OCI-LY7 (cell line): ENCODE results near the gene ACVRL1. TPM values are rescaled to one million over a fixed set of nuclear protein-coding genes. Genes with fewer than 3 reads are reported as not detected.

ENCODE experiments used
- BruUV-seq: library from RNA; stranded (reverse); fragments of 400-500 nt; replicated peaks from 2 replicates; lab custom pipeline; 2021; lab: Mats Ljungman, UMichigan
- CTCF ChIA-PET: fragments of 300-600 bp; sonication (Branson Sonifier 250); formaldehyde crosslinking; loops from one replicate; lab custom pipeline; 2022; ENCODE audit warnings: antibody characterized with exemption; ENCODE audit not compliant: unreplicated experiment; lab: Charles Lee
- POLR2A ChIA-PET: fragments of 300-600 bp; sonication (Branson Sonifier 250); formaldehyde crosslinking; loops from one replicate; lab custom pipeline; 2022; ENCODE audit warnings: antibody characterized with exemption; lab: Charles Lee
- DNase-seq: peaks from one replicate; pipeline ENCODE4 v3.0.0-alpha.2; 2015; ENCODE audit warnings: low spot score
- H2AFZ ChIP-seq: fragments of 200-600 bp; sonication (generic), shearing (Covaris generic); 2 replicates; pipeline ENCODE4 v1.6.1; 2014; ENCODE audit warnings: mild to moderate bottlenecking, antibody characterized with exemption, low read length, moderate library complexity
- H3K27ac ChIP-seq: fragments of 200-600 bp; sonication (generic); 2 replicates; pipeline ENCODE4 v1.5.1; 2014; ENCODE audit warnings: mixed run types, low read depth, mild to moderate bottlenecking, moderate library complexity, low read length, inconsistent platforms; ENCODE audit not compliant: poor library complexity, severe bottlenecking
- H3K36me3 ChIP-seq: fragments of 200-600 bp; sonication (generic); 2 replicates; pipeline ENCODE4 v1.6.1; 2014; ENCODE audit warnings: mild to moderate bottlenecking, antibody characterized with exemption, low read length, moderate library complexity, mixed read lengths; ENCODE audit not compliant: insufficient read depth
- H3K4me1 ChIP-seq: fragments of 200-600 bp; sonication (generic); 2 replicates; pipeline ENCODE4 v1.5.1; 2014; ENCODE audit warnings: mild to moderate bottlenecking, low read length; ENCODE audit not compliant: insufficient read depth, poor library complexity, severe bottlenecking
- H3K4me2 ChIP-seq: fragments of 200-600 bp; sonication (generic); 2 replicates; pipeline ENCODE4 v1.6.1; 2014; ENCODE audit warnings: mild to moderate bottlenecking, low read length
- H3K4me3 ChIP-seq: fragments of 200-600 bp; sonication (generic); 2 replicates; pipeline ENCODE4 v1.5.1; 2014; ENCODE audit warnings: mild to moderate bottlenecking, low read depth, low read length; ENCODE audit not compliant: poor library complexity, severe bottlenecking
- H3K79me2 ChIP-seq: fragments of 200-600 bp; sonication (generic); 2 replicates; pipeline ENCODE4 v1.6.1; 2016; ENCODE audit warnings: low read depth, mild to moderate bottlenecking, low read length, moderate library complexity, mixed read lengths; ENCODE audit not compliant: insufficient read depth
- H3K9me2 ChIP-seq: fragments of 200-600 bp; sonication (generic); 2 replicates; pipeline ENCODE4 v1.6.1; 2016; ENCODE audit warnings: mild to moderate bottlenecking, low read length, mixed read lengths; ENCODE audit not compliant: insufficient read depth
- H3K9me3 ChIP-seq: fragments of 200-600 bp; sonication (generic); 2 replicates; pipeline ENCODE4 v1.6.1; 2014; ENCODE audit warnings: mild to moderate bottlenecking, mixed run types, low read length, mixed read lengths
- H4K20me1 ChIP-seq: fragments of 200-600 bp; sonication (generic); 2 replicates; pipeline ENCODE4 v1.6.1; 2014; ENCODE audit warnings: mild to moderate bottlenecking, antibody characterized with exemption, low read length, moderate library complexity, mixed read lengths; ENCODE audit not compliant: insufficient read depth
- EZH2phosphoT487 ChIP-seq: fragments of 200-600 bp; sonication (generic); IDR thresholded peaks from 2 replicates; pipeline ENCODE4 v1.6.1; 2018; ENCODE audit warnings: low read depth, borderline replicate concordance, mild to moderate bottlenecking, mixed run types, antibody characterized with exemption, low read length, moderate library complexity, mixed read lengths
- intact Hi-C: fragments of 100-400 bp; cut with micrococcal nuclease; formaldehyde crosslinking; loops from one replicate; pipeline ENCODE4 v1.10.0; 2022; ENCODE audit not compliant: unreplicated experiment
- total RNA-seq, 2 experiments: library from RNA; depleted of rRNA in 1 of 2; stranded (reverse); fragments of >200 nt in 1 of 2; shearing (Covaris generic) in 1 of 2; gene quantifications; 2 replicates each; pipeline ENCODE4 v1.2.3, GENCODE V29; 2014 to 2022
- TF ChIP-seq, protein P1 (sequence below): fragments of 200-600 bp; sonication (generic); conservative IDR thresholded peaks from 2 replicates; pipeline ENCODE4 v1.5.1; 2014; ENCODE audit warnings: mild to moderate bottlenecking, antibody characterized with exemption, low read length, moderate library complexity, mixed read lengths

ACVRL1 gene
- total RNA-seq, 2 experiments from 2014 or later = not detected

DNA sequence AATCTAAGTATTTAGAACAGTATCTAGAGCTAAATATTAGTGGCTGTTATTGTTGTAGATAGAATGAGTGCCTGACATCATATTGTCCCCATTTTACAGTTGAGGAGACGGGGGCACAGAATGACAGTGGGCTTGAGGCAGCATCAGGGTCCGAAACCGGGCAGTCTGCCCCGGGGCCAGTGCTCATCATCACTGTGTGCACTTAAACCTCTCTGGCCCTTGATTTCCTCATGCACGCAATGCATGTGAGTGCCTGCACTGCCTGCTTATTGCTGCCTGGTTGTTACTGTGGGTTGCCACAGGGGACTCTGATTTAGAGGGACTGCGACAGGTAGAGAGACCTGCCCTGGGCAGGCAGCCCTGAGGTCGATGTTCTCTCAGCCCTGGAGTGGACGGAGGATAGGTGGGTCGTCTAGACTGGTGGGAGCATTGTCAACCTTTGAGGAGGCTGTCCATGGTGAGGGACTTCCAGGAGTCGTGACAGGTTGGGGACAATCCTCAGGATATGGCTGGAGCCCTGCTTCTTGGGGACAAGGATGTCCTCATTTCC, 9.8 kb downstream of the ACVRL1 start:
- Histone ChIP-seq H4K20me1 (no peaks in the 10 kb centered on the region), H3K36me3 (no peaks in the 10 kb centered on the region), H3K4me2 (no peak overlapping the region), H3K79me2 (no peaks in the 10 kb centered on the region), H3K27ac (no peak overlapping the region), H3K4me3 (no peak overlapping the region), H3K9me3 (no peaks in the 10 kb centered on the region), H3K9me2 (no peaks in the 10 kb centered on the region), H2AFZ (no peak overlapping the region), H3K4me1 (no peaks in the 10 kb centered on the region)
- POLR2A ChIA-PET = no interaction called here
- no peak for DNase-seq
- TF ChIP-seq, protein P1, sequence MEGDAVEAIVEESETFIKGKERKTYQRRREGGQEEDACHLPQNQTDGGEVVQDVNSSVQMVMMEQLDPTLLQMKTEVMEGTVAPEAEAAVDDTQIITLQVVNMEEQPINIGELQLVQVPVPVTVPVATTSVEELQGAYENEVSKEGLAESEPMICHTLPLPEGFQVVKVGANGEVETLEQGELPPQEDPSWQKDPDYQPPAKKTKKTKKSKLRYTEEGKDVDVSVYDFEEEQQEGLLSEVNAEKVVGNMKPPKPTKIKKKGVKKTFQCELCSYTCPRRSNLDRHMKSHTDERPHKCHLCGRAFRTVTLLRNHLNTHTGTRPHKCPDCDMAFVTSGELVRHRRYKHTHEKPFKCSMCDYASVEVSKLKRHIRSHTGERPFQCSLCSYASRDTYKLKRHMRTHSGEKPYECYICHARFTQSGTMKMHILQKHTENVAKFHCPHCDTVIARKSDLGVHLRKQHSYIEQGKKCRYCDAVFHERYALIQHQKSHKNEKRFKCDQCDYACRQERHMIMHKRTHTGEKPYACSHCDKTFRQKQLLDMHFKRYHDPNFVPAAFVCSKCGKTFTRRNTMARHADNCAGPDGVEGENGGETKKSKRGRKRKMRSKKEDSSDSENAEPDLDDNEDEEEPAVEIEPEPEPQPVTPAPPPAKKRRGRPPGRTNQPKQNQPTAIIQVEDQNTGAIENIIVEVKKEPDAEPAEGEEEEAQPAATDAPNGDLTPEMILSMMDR = no peak
- no peak for TF ChIP-seq EZH2phosphoT487
- intact Hi-C loops = no loop called here
- CTCF ChIA-PET = no interaction called here
- no TSS peak for BruUV-seq

DNA sequence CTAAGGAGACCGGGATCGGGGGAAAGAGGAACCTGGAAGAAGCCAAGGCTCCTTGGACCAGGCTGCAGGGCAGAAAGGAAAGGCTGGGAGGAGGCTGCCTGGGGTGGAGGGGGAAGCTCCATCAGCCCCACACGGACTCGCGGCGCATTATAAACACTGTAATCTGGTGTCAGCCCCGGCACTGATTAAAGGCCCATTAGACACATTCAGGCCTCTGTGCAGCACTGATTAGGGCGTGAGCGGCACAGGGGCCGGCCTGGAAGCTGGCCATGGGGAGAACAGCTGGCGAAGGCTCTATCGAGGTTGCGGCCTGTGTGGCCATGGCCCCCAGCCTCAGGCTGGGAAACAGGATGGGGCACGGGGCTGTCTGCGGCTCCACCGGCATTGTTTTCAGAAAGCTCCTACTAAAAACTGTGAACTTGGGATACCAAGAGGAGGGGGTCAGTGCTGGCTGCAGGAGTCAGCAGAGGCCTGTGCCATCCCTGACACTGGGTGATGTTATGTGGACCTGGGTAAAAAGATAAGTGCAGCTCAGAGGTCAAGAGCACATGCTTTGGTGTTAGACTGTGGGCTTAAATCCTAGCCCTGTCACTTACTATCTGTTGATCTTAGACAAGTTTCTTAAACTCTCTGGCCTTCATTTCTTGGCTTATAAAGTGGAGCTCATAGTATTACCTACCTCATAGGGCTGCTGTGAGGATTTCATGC, 10.6 kb downstream of the ACVRL1 start:
- intact Hi-C loops = no loop called here
- no peak for DNase-seq
- BruUV-seq = no TSS peak
- no peaks in the 10 kb centered on the region for H3K79me2 ChIP-seq
- no peaks in the 10 kb centered on the region for H3K9me2 ChIP-seq
- CTCF ChIA-PET = no interaction called here
- peaks cover 1% of the 10 kb centered on the region for H3K4me1 ChIP-seq
- no peak overlapping the region for H2AFZ ChIP-seq
- TF ChIP-seq, protein P1 = no peak
- no peak for TF ChIP-seq EZH2phosphoT487
- no peak overlapping the region for H3K27ac ChIP-seq
- H3K9me3 ChIP-seq = no peaks in the 10 kb centered on the region
- H4K20me1 ChIP-seq = no peaks in the 10 kb centered on the region
- no peaks in the 10 kb centered on the region for H3K36me3 ChIP-seq
- no peak overlapping the region for H3K4me2 ChIP-seq
- POLR2A ChIA-PET = interaction anchor here (0.6 kb wide), 1 partner anchor 617 kb away, joined by 3 read pairs; no protein-coding TSS in a partner anchor
- H3K4me3 ChIP-seq = no peak overlapping the region

DNA sequence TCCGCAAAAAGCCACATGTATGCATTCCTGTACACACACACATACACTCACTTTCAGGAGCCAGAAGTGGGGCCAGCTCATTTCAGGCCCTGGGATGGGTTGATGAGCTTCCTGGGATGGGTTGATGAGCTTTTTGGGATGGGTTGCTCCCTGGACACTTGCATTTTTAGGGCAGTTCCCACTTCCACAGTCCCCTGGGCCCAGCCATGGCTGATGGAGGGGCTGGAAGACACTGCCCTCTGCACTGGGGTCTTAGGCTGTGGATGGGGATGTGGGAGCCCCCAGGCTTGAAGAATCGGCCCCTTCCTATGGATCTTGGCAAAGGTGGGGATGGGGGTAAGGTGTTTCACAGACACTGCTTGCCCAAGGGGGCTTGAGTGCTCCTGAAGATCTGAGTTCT, 12.7 kb downstream of the ACVRL1 start:
- Histone ChIP-seq H4K20me1 (no peaks in the 10 kb centered on the region), H3K9me2 (no peaks in the 10 kb centered on the region), H3K4me1 (peaks cover 14% of the 10 kb centered on the region), H2AFZ (no peak overlapping the region), H3K36me3 (no peaks in the 10 kb centered on the region), H3K9me3 (no peaks in the 10 kb centered on the region), H3K4me2 (no peak overlapping the region), H3K79me2 (no peaks in the 10 kb centered on the region), H3K27ac (no peak overlapping the region), H3K4me3 (no peak overlapping the region)
- TF ChIP-seq, protein P1 = no peak
- TF ChIP-seq EZH2phosphoT487 = no peak
- BruUV-seq = no TSS peak
- DNase-seq = no peak
- POLR2A ChIA-PET = no interaction called here
- intact Hi-C loops = no loop called here
- CTCF ChIA-PET = no interaction called here
